ENCODE data around the gene STK24.

GRCh38 chr13:98528663-98529064 is 48.2 kb downstream of the STK24 start:
- TF ChIP-seq CTCF (conservative IDR thresholded peaks at IDR 0.05; ENCODE audit: low read length), result no peak
- no peak for TF ChIP-seq EZH2phosphoT487 (IDR thresholded peaks at IDR 0.05; ENCODE audit: borderline replicate concordance)

Measured in Loucy (cell line).